ENCODE data around the gene MRPL20. TPM values are rescaled to one million over a fixed set of nuclear protein-coding genes. Genes with fewer than 3 reads are reported as not detected.
"Not testable (repeated sequence)": the region's sequence is repeated elsewhere in the genome, so short reads cannot be mapped to it uniquely, and the experiment has no call there.

Gene MRPL20
- 231 TPM for polyA plus RNA-seq (2012; ENCODE audit: insufficient read depth, insufficient read length)

- H3K4me3 ChIP-seq (ENCODE audit: low read length), result peak within 1 kb of the TSS; percentile 91
- peak; percentile 91 for DNase-seq (ENCODE audit: low read depth, low spot score)
These were observed at the start of gene MRPL20 for GRCh38 chr1:1406821-1407635. MRPL20 (minus strand) TSS chr1:1407293; CDS start chr1:1407217, 76 bp downstream.

- DNase-seq (ENCODE audit: low read depth, low spot score); H3K4me3 ChIP-seq (ENCODE audit: low read length): not testable (repeated sequence)
These were observed 49.7 kb upstream of the MRPL20 start for GRCh38 chr1:1456683-1457255.

GRCh38 chr1:1455934-1456333 is 48.8 kb upstream of the MRPL20 start:
- H3K4me3 ChIP-seq (ENCODE audit: low read length); DNase-seq (ENCODE audit: low read depth, low spot score): not testable (repeated sequence)

- no peak overlapping the region for H3K4me3 ChIP-seq (ENCODE audit: low read length)
- no peak for DNase-seq (ENCODE audit: low read depth, low spot score)
These were observed 48.3 kb upstream of the MRPL20 start for GRCh38 chr1:1455366-1455884.

- H3K4me3 ChIP-seq (ENCODE audit: low read length); DNase-seq (ENCODE audit: low read depth, low spot score): not testable (repeated sequence)
These were observed 47.4 kb upstream of the MRPL20 start for GRCh38 chr1:1454286-1455056.

- no peak overlapping the region for H3K4me3 ChIP-seq (ENCODE audit: low read length)
- no peak for DNase-seq (ENCODE audit: low read depth, low spot score)
These were observed 45.8 kb upstream of the MRPL20 start for GRCh38 chr1:1452882-1453281.

- DNase-seq (ENCODE audit: low read depth, low spot score); H3K4me3 ChIP-seq (ENCODE audit: low read length): not testable (repeated sequence)
These were observed 45.3 kb upstream of the MRPL20 start for GRCh38 chr1:1452365-1452739.

GRCh38 chr1:1451696-1452364 is 44.7 kb upstream of the MRPL20 start:
- DNase-seq (ENCODE audit: low read depth, low spot score), result no peak
- H3K4me3 ChIP-seq (ENCODE audit: low read length), result no peak overlapping the region

- H3K4me3 ChIP-seq (ENCODE audit: low read length); DNase-seq (ENCODE audit: low read depth, low spot score): not testable (repeated sequence)
These were observed 43.5 kb upstream of the MRPL20 start for GRCh38 chr1:1450616-1451015.

- no peak for DNase-seq (ENCODE audit: low read depth, low spot score)
- no peak within 1 kb of the TSS for H3K4me3 ChIP-seq (ENCODE audit: low read length)
These were observed 42.1 kb upstream of the MRPL20 start, which contains the start of gene ATAD3C for GRCh38 chr1:1449099-1449739. ATAD3C (plus strand) TSS chr1:1449689; CDS start chr1:1450684, 995 bp downstream.

GRCh38 chr1:1446631-1447030 is 39.5 kb upstream of the MRPL20 start:
- not testable (repeated sequence) for DNase-seq (ENCODE audit: low read depth, low spot score); H3K4me3 ChIP-seq (ENCODE audit: low read length)

- no peak for DNase-seq (ENCODE audit: low read depth, low spot score)
- H3K4me3 ChIP-seq (ENCODE audit: low read length), result no peak overlapping the region
These were observed 35.1 kb upstream of the MRPL20 start for GRCh38 chr1:1442069-1442770.

GRCh38 chr1:1441002-1441888 is 34.2 kb upstream of the MRPL20 start:
- no peak for DNase-seq (ENCODE audit: low read depth, low spot score)
- no peak overlapping the region for H3K4me3 ChIP-seq (ENCODE audit: low read length)

- DNase-seq (ENCODE audit: low read depth, low spot score), result no peak
- H3K4me3 ChIP-seq (ENCODE audit: low read length), result no peak overlapping the region
These were observed 33.3 kb upstream of the MRPL20 start for GRCh38 chr1:1440262-1441001.

- DNase-seq (ENCODE audit: low read depth, low spot score), result no peak
These were observed 32.6 kb upstream of the MRPL20 start for GRCh38 chr1:1439546-1440261.

More at GRCh38 chr1:1439546-1440261, 32.6 kb upstream of the MRPL20 start:
- no peak overlapping the region for H3K4me3 ChIP-seq (ENCODE audit: low read length)

All from Jurkat, Clone E6-1 (cell line).